PFSK-1 (cell line): Measurements from ENCODE around the gene S100A6.

Experiments used
- FOXP2 ChIP-seq: optimal IDR thresholded peaks from 2 replicates; pipeline ENCODE3; 2011; ENCODE audit warnings: borderline replicate concordance, control low read depth, inconsistent platforms; ENCODE audit not compliant: insufficient read depth; ENCODE audit errors: extremely low read length, extremely low read depth
- POLR2AphosphoS5 ChIP-seq: IDR thresholded peaks from 2 replicates; pipeline ENCODE4 v1.6.1; 2012; ENCODE audit warnings: low read depth, mild to moderate bottlenecking, control low read depth, low read length, moderate library complexity
- SIN3A ChIP-seq: IDR thresholded peaks from 2 replicates; pipeline ENCODE4 v1.6.1; 2012; ENCODE audit warnings: mild to moderate bottlenecking, low read length, moderate library complexity, borderline replicate concordance; ENCODE audit not compliant: insufficient read depth
- TAF1 ChIP-seq: IDR thresholded peaks from 2 replicates; pipeline ENCODE4 v1.6.1; 2012; ENCODE audit warnings: low read length, control low read depth, borderline replicate concordance; ENCODE audit not compliant: insufficient read depth
- TF ChIP-seq, protein P1 (sequence below), 2 experiments: IDR thresholded peaks; 2 replicates each; pipeline versions ENCODE4 v1.6.1 to v1.8.0; 2011 to 2012; ENCODE audit warnings: low read depth in 2 of 2, low read length in 2 of 2, control low read depth in 1 of 2, inconsistent platforms in 1 of 2, mild to moderate bottlenecking in 1 of 2, moderate library complexity in 1 of 2; ENCODE audit not compliant: insufficient read depth in 1 of 2

The S100A6 gene

DNA sequence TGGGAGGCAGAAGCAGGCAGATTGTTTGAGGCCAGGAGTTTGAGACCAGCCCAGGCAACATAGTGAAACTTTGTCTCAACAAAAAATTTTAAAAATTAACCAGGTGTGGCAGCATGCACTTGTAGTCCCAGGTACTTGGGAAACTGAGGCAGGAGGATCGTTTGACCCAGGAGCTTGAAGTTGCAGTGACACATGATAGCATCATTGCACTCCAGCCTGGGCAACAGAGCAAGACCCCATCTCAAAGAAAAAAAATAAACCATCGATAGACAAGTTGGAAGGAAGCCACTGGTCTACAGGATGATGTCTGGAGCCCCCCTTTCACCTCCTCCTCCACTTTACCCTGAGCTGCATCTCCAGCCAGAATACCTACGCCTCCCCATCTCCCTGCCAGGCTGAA lies 16.5 kb downstream of the S100A6 start:
- TF ChIP-seq SIN3A (no peak), POLR2AphosphoS5 (no peak)

DNA sequence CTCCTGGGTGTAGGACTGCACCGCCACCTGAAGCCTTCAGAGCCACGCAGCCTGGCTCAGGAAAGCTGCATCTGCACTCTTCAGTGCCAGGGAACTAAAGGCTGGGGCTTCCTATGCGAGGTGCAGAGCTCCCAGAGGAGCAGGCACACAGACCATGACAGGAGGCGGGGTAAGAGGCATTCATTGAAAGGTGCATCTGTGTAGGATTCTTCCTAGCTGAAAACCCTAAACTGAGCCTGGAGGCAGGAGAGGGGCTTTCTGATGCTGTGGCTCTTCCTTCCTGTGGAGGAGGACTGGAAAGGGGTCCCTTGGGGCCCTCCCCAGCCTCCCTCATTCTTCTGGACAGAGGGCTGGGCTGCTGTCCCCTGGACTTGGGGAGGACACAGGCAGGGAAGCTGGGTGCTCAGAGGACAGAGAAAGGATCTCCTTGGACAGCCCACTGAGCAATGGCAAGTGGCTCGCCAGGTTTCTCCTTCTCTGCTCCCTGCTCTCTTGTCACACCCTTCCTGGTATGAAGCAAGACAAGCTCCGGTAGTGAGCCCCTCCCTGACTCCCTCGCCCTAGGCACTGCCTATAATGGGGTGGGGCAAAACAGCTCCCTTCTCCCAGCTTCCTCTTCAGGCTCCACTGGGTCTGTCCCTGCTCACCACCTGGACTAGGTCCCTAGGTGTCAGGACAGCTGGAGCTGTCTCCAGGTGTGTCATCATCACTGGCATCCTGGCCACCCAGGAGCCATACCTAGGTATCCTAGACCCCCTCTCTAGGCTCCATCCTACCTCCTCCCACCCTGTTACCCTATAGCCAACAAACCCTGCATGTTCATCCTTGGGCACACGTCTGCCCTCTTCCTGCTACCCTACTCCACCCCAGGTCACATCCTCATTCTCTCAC lies 20.0 kb downstream of the S100A6 start:
- no peak for TF ChIP-seq FOXP2
- TF ChIP-seq, protein P1, sequence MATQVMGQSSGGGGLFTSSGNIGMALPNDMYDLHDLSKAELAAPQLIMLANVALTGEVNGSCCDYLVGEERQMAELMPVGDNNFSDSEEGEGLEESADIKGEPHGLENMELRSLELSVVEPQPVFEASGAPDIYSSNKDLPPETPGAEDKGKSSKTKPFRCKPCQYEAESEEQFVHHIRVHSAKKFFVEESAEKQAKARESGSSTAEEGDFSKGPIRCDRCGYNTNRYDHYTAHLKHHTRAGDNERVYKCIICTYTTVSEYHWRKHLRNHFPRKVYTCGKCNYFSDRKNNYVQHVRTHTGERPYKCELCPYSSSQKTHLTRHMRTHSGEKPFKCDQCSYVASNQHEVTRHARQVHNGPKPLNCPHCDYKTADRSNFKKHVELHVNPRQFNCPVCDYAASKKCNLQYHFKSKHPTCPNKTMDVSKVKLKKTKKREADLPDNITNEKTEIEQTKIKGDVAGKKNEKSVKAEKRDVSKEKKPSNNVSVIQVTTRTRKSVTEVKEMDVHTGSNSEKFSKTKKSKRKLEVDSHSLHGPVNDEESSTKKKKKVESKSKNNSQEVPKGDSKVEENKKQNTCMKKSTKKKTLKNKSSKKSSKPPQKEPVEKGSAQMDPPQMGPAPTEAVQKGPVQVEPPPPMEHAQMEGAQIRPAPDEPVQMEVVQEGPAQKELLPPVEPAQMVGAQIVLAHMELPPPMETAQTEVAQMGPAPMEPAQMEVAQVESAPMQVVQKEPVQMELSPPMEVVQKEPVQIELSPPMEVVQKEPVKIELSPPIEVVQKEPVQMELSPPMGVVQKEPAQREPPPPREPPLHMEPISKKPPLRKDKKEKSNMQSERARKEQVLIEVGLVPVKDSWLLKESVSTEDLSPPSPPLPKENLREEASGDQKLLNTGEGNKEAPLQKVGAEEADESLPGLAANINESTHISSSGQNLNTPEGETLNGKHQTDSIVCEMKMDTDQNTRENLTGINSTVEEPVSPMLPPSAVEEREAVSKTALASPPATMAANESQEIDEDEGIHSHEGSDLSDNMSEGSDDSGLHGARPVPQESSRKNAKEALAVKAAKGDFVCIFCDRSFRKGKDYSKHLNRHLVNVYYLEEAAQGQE (IDR thresholded peaks at IDR 0.05; ENCODE audit: insufficient read depth in 1 of 2, low read depth in 2 of 2, low read length in 2 of 2), result no peak
- no peak for TF ChIP-seq SIN3A

GRCh38 chr1:153513666-153514065 lies 22.1 kb downstream of the S100A6 start:
- TF ChIP-seq FOXP2 (no peak), POLR2AphosphoS5 (no peak), TAF1 (no peak), SIN3A (no peak)
- TF ChIP-seq, protein P1 (IDR thresholded peaks at IDR 0.05; ENCODE audit: insufficient read depth in 1 of 2, low read depth in 2 of 2, low read length in 2 of 2), result no peak

DNA sequence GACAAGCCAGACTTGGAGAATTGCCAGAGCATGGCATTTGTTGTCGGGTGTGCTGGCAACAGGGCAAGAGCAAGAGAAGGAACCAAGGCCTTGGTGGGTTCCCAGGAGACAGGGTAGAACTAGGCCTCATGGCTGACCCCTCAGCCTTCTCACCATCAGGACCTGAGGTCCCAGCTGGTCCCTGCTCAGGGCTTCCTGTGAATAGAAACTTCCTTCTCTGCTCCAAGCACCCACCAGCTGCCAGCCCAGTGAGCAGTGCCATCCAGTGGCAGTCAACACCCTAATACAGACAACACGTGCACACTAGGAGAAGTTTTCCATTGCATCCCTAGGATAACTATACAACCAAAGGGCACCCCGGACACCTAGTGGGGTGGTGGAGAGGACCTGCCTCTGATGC lies 22.8 kb downstream of the S100A6 start:
- TF ChIP-seq POLR2AphosphoS5 (no peak), SIN3A (no peak), TAF1 (no peak), FOXP2 (no peak)
- TF ChIP-seq, protein P1 (IDR thresholded peaks at IDR 0.05; ENCODE audit: insufficient read depth in 1 of 2, low read depth in 2 of 2, low read length in 2 of 2), result no peak

GRCh38 chr1:153510984-153511410 lies 24.8 kb downstream of the S100A6 start:
- peak; percentile 37 for TF ChIP-seq FOXP2
- TF ChIP-seq SIN3A, result no peak

GRCh38 chr1:153509729-153510354 lies 25.9 kb downstream of the S100A6 start:
- TF ChIP-seq FOXP2 (no peak), POLR2AphosphoS5 (no peak), SIN3A (no peak), TAF1 (no peak)
- TF ChIP-seq, protein P1 (IDR thresholded peaks at IDR 0.05; ENCODE audit: insufficient read depth in 1 of 2, low read depth in 2 of 2, low read length in 2 of 2), result no peak
